Stimulated activated CD8-positive, alpha-beta memory T cell treated with anti-CD3 and anti-CD28 coated beads, Interleukin-15, amount 100 ng/mL, for 48 hours (primary cell): ENCODE results near the gene FBXL16.
A peak's percentile ranks its signal among the peaks of the same experiment; 100 is the strongest.

ENCODE experiments used
- DNase-seq, 2 donors: peaks; one replicate each; pipeline ENCODE4 v3.0.0-alpha.2; 2020; ENCODE audit warnings: low read depth in 2 of 2

FBXL16 gene

DNA sequence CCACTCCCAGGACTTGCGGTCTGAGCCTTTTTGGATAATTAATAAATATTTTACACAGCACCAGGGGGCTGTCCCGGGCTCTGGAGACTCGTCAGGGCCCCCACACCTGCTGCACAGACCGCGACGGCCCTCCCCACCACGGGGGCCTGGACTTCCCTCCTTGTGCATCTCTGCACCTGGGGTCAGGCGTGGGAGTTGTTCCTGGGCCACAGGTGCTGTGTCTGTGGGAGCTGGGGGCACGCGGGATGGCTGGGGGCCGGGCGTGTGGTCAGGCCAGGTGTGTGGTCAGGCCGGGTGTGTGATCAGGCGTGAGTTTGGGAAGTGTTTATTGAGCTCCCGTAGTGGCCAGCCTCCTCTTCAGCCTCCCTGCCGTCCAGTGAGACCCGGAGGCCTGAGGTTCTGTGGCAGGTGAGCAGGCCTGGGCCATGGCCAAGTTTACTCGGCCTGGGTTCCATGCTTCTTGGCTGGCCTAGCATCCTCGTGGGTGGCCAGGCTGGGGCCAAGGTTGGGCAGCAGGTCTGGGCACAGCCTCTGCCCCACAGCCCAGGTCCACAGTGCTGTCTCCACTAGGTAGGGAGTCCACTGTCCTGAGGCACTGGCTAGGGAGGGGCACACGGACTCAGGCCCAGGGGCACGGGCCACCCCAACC is 27.3 kb downstream of the FBXL16 start:
- no peak for DNase-seq

DNA sequence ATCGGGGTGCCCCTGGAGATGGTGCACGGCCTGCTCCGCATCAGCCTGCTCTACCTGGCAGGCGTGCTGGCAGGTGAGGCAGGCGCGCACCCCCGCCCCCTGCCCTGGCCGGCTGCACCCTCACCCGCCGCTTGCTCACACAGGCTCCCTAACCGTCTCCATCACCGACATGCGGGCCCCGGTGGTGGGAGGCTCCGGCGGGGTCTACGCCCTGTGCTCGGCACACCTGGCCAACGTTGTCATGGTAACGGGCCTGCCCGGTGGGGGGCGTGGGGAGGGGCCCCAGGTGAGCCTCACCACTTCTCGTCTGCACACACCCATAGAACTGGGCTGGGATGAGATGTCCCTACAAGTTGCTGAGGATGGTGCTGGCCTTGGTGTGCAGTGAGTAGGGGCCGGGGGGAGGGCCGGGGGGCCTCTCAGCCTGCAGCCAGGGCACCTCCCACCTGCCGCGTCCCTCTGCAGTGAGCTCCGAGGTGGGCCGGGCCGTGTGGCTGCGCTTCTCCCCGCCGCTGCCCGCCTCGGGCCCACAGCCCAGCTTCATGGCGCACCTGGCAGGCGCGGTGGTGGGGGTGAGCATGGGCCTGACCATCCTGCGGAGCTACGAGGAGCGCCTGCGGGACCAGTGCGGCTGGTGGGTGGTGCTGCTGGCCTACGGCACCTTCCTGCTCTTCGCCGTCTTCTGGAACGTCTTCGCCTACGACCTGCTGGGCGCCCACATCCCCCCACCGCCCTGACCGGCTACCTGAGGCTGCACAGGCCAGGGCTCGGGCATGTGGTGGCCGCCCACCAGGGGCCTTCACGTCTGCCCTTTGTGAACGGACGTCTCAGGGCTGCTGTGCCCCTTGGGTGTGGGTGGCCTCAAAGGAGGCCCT is 28.0 kb downstream of the FBXL16 start:
- no peak for DNase-seq

GRCh38 chr16:676913-677312 is 28.7 kb downstream of the FBXL16 start:
- DNase-seq: no peak

GRCh38 chr16:676565-676902 is 29.1 kb downstream of the FBXL16 start:
- DNase-seq: no peak

DNA sequence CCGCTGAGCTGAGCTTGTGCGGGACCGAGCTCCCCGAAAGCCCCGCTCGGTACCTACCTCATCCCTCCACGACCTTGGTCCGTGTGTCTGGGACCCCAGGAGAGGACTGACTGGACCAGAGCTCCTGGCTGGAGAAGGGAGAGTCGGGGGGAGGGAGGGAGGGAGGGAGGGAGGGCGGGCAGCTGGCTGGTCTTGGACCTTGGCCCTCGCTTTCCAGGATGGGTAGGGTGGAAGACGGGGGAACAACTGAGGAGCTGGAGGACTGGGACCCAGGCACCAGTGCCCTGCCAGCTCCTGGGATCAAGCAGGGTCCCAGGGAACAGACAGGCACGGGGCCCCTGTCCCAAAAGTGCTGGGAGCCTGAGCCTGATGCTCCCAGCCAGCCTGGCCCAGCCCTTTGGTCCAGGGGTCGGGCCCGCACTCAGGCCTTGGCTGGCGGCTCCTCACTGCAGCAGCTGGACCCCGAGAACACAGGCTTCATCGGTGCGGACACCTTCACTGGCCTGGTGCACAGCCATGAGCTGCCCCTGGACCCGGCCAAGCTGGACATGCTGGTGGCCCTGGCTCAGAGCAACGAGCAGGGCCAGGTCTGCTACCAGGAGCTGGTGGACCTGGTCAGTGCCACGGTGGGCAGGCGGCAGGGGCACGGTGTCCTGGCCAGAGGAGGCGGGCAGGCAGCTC is 29.6 kb downstream of the FBXL16 start:
- DNase-seq: no peak

DNA sequence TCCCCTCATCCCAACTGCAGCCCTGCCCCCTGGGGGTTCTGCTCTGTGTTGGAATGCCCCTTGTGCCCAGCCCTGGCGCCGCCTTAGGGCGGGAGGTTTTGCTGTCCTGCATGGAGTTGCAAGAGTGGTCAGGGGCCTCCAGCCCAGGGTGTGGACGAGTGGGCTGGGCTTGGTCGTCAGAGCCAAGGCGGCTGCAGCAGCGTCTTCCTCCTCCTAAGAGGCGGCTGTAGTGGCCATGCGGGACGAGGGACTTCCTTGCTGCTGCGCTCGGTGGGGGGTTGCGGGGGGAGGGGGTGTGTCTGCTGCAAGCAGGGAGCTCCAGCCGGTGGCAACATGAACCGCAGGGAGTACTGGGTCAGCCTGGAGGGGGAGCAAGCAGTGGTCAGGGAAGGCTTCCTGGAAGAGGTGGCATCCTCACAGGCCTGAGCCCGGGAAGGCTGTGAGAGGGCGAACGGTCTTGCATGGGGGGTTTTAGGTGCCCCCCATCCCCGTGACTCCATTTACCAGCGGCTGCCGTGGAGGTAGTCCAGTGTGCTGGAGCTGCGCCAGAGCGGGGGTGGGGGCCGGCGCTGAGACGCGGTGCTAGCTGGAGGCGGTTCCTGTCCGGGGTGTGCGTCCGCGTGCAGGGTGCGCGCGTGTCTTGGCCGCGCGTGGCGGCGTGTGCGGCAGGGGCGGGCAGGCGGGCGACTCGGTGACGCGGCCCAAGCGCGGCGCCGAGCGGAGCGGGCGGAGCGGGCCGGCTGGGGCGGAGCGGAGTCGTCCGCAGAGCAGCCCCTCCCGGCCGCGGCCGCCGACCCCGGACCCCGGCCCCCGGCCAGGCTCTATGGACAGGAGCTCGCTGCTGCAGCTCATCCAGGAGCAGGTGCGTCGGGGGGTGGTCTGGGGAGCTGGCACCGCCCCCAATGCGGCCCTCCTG is 30.4 kb downstream of the FBXL16 start, which contains the start of gene RHBDL1:
RHBDL1 (plus strand) TSS at position 704 of the 916 bp plus-strand sequence; CDS start at position 824, 120 bp downstream.
- DNase-seq: no peak

- no peak for DNase-seq
Measured at GRCh38 chr16:674214-674881, 31.3 kb downstream of the FBXL16 start.

DNA sequence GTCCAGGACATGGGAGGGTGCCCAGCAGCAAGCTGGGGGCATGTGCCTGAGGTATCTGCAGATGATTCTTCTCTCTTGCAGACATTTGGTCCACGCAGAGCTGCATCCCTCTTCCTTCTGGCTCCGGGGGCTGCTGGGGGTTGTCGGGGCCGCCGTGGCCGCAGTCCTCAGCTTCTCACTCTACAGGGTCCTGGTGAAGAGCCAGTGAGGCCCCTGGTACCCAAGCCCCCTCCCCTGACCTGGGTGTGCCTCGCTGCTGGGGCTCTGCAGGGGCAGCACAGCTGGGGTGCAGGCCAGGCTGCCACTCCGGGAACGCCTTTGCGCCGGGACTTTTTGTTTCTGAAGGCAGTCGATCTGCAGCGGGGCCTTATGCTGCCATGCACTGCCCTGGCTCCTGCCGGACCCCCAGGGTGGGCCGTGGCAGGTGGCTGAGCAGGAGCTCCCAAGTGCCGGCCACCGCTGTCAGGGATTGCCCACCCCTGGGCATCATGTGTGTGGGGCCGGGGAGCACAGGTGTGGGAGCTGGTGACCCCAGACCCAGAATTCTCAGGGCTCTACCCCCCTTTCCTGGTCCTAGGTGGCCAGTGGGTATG is 32.1 kb downstream of the FBXL16 start:
- DNase-seq: no peak

DNA sequence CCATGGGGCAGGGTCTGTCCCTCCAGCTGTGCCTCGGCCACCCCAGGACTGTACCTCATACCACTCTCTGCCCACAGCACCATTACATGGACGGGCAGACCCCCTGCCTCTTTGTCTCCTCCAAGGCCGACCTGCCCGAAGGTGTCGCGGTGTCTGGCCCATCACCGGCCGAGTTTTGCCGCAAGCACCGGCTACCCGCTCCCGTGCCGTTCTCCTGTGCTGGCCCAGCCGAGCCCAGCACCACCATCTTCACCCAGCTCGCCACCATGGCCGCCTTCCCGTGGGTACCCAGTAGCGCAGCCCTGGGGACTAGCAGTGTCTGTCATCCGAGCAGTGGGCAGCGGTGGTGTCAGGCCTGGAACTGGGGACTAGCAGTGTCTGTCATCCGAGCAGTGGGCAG is 32.8 kb downstream of the FBXL16 start:
- no peak for DNase-seq

DNA sequence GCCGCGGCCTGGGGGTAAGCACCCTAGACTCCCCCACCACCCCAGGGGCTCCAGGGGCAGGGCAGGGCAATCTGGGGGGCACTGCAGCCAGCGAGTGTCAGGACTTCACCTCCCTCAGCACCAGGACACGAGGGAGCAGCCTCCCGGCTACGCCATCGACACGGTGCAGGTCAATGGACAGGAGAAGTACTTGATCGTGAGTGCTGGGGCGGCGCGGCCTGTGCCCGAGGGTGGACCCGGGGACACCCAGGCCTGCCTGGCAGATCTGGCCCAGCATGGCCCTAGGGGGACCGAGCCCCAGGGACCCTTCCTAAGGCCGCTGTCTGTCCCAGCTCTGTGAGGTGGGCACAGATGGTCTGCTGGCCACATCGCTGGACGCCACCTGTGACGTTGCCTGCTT is 33.2 kb downstream of the FBXL16 start:
- no peak for DNase-seq

- DNase-seq: no peak
Measured at GRCh38 chr16:671353-672131, 34.1 kb downstream of the FBXL16 start.

- no peak for DNase-seq
Measured at GRCh38 chr16:670485-671352, 34.9 kb downstream of the FBXL16 start.

GRCh38 chr16:669666-670065 is 35.9 kb downstream of the FBXL16 start:
- DNase-seq: no peak

DNA sequence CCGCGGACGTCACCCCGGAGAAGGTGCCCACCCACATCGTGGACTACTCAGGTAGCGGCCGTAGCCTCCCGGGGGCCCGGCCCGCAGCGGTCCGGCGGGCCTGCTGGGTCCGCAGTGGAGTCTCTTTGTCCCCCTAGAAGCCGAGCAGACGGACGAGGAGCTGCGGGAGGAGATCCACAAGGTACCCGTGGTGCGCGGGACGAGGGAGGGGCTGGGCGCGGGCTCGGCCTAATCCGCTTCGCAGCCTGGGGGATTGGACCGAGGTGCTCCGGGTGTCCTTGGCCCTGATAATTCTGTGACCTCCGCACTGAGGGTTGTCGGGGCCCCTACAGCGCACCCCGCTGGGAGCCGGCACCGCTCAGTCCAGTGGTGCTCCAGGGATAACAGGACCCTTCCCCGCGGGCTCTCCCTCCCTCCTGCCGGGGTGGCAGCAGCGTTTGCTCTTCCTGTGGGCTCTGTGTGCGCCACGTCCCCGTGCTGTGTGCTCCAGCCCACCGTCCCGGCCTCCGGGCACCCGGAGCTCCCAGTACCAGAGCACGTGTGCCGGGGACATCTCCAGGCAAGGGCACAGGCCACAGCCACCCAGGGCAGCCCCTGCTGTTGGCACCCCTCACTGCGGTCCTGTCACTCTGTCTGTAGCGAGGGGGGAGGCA is 37.0 kb downstream of the FBXL16 start:
- DNase-seq: no peak

DNA sequence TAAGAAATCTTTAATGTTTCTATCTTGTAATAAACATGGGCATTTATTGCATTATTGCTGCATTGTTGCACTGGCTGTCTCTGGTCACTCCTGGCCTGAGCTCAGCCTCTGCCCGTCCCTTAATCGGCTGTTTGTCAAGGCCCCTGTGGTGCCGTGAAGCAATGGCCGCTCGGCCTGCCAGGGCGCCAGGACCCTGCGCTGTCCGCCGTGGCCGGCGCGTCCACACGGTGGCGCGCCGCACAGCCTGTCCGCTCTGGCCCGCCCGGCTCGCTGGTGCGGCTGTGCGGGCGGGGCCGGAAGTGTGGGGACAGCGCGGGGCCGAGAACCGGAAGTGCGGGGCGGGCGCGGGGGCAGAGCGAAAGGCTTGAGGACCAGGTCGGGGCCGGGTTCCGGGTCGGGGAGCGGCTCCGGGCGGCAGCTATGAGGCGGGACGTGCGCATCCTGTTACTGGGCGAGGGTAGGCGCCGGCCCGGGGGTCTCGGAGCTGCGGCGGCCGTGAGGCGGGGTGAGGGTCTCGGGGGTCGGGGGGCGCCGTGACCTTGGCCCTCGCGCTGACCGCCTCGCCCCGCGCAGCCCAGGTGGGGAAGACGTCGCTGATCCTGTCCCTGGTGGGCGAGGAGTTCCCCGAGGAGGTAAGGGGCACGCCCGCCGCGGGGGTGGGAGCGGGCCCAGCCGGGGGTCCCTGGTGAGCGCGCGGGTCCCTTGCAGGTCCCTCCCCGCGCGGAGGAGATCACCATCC is 37.7 kb downstream of the FBXL16 start, which contains the start of gene RHOT2:
RHOT2 (plus strand) TSS at position 353 of the 739 bp plus-strand sequence; CDS start at position 421, 68 bp downstream.
- DNase-seq: peak; percentile 92 to 94

DNA sequence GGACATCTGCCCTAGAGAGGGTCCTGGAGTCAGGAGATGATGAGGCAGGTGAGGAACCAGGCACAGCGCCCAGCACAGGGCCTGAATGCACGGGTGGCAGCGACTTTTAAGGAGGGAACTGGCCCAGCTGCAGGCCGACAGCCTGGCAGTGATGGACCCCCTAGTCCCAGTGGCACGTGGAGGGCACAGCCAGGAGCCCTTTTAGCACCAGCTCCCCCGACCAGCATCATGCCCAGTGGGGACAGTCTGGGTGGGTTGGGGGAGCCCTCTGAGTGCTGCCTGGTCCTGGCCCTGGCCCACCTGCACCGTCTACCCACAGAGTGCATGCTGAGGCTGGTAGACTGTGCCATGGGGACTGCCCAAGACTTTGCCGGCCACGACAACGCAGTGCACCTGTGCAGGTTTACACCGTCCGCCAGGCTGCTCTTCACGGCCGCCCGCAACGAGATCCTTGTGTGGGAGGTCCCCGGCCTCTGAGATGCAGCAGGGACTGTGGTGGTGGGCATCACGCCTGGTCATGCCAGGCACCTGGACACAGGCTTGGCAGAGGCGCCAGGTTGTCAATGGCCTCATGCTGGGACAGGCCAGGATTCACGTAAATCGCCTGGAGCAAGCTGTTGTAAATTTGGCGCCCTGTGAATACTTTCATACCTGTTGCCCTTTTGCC is 38.4 kb downstream of the FBXL16 start:
- no peak for DNase-seq

DNA sequence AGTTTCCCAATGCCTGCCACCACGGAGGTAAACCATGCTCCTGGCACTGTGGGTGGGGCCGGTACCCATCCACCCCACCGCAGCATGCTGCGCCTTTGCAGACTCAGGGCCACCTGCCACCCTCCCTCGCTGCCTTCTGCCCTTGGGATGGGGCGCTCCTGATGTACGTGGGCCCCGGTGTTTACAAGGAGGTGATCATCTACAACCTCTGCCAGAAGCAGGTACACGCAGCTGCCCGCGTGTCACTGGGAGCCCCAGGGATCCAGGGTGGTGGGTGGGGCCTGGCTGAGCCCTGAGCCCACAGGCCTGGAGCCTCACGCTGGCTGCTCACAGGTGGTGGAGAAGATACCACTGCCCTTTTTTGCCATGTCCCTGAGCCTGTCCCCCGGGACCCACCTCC is 39.0 kb downstream of the FBXL16 start:
- DNase-seq: no peak
